CD4-positive, alpha-beta T cell treated with Interleukin-21 for 1 hour (primary cell): Measurements from ENCODE around the gene ULK3.
"Not testable (repeated sequence)": the region's sequence is repeated elsewhere in the genome, so short reads cannot be mapped to it uniquely, and the experiment has no call there.

ENCODE experiments used
- DNase-seq: peaks from one replicate; pipeline ENCODE4 v3.0.0-alpha.2; 2020

ULK3 gene, protein sequence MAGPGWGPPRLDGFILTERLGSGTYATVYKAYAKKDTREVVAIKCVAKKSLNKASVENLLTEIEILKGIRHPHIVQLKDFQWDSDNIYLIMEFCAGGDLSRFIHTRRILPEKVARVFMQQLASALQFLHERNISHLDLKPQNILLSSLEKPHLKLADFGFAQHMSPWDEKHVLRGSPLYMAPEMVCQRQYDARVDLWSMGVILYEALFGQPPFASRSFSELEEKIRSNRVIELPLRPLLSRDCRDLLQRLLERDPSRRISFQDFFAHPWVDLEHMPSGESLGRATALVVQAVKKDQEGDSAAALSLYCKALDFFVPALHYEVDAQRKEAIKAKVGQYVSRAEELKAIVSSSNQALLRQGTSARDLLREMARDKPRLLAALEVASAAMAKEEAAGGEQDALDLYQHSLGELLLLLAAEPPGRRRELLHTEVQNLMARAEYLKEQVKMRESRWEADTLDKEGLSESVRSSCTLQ

DNA sequence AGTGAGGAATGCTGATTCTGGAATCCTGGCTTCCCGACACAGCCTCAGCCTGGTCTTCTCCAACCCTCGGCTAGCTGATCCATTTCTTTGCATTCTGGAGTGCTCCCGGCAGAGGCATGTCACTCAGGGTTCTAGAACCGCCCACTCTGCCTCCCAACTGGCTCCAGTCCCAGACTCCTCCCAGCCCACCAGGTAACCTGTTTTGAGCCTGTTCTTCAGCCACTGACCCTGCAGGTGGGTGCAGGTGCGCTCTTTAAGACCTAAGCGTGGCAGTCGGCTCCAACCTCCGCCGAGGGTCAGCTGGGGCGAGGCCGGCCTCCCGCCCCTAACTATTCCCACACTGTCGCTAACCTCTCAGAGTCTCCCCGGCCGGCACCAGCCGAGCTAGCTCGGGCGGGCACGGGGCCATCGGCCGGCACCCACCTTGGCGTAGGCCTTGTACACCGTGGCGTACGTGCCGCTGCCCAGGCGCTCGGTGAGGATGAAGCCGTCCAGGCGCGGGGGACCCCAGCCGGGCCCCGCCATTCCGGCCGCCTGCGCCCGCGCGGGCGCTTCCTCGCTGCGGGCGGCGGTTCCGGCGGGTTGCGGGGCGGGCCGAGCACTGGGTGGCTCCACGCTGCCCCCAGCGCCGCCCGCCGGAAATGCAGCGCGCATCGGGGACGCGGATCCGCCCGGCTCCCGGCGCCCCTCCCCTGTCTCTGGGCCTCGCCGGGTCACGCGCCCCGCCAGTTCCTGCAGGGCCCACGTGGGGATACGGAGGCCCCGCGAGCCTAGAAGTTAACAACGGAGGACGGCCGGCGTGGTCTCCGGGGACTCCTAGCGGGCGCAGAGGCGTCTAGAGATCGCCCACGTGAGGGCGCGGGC lies at the start of gene ULK3:
TSS of gene ULK3 (minus strand) at position 576 of the 864 bp plus-strand sequence. CDS start at position 525, 51 bp downstream.
- peak; percentile 92 for DNase-seq

DNA sequence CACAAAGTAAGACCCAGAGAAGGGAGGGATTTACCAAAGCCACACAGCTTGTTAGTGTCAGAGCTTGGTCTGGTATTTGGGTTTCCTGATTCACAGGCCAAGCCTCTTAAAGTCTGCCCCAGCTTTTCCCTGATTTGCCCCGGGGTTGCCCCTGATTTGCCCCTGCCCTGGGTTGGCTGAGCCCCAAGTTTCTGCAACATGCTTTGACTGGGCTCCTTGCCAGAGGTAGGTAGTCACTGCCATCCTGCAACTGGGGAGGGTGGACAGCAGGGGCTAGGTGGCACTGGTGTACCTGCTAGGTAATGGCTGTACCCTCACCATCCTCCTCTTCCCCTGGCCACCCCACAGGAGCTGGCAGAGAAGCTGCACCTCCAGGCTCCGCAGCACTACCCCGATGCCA lies 49.4 kb upstream of the ULK3 start:
- DNase-seq: no peak

DNA sequence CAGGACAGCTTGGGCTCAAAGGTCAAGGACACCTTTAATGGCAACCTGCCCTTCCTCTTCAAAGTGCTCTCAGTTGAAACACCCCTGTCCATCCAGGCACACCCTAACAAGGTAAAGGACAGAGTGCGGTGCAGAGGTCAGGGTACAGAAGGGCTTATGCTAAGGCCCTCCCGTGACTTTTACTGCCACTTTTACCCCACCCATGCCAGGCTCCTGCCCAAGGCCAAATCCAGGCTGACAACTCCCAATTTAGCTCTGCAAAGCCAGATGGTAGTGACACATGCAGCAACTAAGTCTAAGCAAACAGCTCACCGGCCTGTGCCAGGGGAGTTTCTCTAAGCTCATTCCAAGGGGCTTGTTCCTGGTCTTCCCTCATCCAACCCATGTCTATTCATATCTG lies 48.5 kb upstream of the ULK3 start:
- DNase-seq: no peak

DNA sequence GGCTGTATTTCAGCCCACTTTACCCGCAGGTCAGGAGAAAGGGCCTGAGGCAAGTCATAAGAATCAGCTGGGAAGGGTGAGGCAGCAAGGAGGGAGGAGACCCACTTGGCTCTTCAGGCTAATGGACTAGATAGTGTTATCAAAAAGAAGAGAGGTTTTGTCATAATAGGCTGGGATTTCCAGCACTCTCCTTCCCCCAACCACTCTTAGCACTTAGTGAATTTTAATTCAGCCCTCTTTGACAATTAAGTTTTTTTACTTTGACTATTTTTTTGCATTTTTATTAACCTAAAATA lies 47.7 kb upstream of the ULK3 start:
- DNase-seq: no peak

DNA sequence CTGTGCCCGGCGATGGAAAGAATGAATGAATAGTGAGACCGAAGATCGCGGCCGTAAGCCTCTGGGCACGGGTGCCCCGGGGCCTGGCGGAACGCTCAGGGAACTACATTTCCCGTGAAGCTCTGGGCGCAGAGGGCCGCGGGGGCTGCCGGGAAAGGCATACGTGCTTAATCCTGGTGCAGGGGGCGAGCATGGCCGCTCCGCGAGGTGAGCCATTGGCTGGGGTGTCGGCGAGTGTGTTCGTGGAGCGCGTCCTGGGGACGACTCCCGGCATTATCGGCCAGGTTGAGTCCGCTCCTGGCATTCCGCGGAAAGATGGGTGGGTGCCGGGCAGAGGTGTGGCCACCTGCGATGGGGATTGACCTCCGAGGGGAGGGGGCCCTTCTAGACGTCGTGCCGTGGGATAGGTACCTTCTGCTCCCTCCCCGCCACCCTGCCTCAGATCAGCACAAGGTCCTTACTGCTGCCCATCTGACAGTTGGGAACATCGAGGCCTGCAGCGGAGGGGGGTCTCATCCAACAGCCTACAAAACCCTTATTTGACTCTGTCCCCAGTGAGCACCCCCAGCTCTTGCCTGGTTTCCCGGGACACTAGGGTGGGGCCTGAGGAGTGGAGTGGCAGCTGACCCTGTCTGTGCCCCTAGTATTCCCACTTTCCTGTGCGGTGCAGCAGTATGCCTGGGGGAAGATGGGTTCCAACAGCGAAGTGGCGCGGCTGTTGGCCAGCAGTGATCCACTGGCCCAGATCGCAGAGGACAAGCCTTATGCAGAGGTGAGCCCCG lies 47.1 kb upstream of the ULK3 start, which contains the start of gene MPI:
TSS of gene MPI (plus strand) at position 160 of the 782 bp plus-strand sequence. CDS start at position 192, 32 bp downstream.
- DNase-seq: peak; percentile 87

DNA sequence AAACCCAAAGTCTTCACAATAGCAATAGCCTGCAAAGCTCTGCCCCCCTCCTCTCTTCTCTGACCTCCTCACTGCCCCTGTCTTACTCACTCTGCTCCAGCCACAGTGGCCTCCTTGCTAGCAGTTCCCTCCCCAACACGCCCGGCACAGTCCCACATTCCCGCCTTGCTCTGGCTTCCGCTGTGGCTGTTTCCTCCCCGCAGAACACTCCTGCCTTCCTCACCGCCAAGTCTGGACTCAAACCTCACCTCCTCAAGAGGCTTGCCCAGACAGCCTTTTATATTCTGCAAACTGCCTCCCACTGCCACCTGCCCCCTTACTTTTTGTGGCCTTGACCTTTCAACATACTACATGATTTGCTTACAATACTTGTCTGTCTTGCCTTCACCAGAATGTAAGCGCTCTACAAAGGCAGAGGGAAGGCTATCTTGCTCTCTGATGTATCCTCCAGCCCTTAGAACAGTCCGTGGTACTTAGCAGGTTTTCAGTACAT lies 46.5 kb upstream of the ULK3 start:
- no peak for DNase-seq

DNA sequence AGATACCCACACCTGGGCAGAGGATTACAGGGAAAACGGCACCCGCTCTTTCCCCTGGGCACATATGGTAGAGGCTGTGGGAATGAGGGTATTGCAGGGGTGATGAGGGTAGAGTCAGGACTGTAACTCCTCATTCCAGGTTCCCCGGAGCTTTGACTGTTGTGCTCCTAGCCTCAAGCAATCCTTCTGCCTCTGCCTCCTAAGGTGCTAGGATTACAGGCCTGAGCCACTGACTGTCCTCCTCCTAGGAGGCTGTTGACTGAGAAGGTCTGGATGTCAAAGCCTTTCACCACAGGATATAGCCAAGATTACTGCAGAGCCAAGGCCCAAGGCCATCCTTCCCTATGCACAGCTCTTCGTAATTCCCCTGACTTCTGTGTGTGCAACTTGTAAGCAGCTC lies 45.8 kb upstream of the ULK3 start:
- no peak for DNase-seq

DNA sequence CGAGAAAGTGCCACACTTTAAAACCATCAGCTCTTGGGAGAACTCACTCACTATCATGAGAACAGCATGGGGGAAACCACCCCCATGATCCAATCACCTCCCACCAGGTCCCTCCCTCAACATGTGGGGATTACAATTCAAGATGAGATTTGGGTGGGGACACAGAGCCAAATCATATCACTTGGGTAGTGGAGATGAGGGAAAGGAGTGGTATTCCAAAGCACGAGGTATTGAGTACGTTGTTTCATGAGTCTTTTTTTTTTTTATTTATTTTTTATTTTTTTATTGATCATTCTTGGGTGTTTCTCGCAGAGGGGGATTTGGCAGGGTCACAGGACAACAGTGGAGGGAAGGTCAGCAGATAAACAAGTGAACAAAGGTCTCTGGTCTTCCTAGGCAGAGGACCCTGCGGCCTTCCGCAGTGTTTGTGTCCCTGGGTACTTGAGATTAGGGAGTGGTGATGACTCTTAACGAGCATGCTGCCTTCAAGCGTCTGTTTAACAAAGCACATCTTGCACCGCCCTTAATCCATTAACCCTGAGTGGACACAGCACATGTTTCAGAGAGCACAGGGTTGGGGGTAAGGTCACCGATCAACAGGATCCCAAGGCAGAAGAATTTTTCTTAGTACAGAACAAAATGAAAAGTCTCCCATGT lies 44.7 kb upstream of the ULK3 start:
- DNase-seq: not testable (repeated sequence)

DNA sequence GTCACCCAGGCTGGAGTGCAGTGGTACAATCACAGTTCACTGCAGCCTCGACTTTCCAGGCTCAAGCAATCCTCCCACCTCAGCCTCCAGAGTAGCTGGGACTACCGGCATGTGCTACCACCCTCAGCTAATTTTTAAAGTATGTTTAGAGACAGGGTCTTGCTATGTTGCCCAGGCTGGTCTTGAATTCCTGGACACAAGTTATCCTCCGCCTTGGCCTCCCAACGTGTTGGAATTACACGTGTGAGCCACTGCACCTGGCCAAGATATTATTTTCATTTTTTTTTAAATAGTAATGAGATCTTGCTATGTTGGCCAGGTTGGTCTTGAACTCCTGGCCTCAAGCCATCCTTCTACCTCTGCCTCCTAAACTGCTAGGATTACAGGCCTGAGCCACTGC lies 42.5 kb upstream of the ULK3 start:
- DNase-seq: no peak

DNA sequence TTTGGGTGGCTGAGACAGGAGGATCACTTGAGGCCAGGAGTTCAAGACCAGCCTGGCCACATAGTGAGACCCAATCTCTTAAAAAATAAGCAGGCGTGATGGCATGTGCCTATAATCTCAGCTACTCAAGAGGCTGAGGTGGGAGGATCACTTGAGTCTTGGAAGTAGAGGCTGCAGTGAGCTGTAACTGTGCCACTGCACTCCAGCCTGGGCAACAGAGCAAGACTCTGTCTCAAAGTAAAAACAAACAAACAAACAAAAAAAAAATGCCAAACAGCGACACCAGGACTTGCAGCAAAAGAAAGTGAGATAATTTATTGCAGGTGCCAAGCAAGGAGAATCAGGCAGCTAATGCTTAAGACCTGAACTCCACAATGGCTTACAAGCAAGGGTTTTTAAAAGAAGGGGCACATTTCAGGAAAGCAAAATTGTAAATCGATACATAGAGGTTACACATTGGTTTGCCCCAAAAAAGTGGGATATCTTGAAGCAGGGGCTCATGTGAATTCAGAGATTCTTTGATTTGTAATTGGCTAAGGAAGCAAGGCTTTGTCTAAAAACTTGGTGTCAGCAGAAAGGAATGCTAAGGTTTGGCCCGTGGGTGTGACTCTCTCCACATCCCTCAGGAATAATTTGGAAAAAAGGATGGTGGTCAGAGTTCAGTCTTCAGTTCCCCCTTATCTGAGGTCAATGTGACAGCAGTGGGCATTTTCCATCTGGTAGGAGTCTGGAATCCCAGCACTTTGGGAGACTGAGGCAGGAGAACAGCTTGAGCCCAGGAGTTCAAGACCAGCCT lies 41.7 kb upstream of the ULK3 start:
- no peak for DNase-seq

DNA sequence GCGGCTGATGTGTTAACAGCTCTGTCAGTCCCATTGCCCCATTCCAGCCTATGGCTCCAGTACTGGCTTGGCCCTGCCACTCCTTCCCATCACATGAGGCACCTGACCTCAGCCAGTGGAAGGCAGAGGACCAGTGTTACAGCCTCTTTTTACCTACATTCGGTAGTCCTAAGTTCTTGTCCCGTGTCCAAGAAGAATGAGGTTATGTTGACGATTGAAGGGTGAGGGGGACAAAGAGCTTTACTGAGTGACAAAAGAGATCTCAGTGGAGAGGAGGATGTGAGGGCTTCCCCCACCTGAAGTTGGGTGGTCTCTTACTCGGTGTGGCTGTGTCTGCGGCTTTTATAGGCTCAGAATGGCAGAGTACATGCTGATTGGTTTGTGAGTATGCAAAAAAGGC lies 39.6 kb upstream of the ULK3 start:
- DNase-seq: no peak

DNA sequence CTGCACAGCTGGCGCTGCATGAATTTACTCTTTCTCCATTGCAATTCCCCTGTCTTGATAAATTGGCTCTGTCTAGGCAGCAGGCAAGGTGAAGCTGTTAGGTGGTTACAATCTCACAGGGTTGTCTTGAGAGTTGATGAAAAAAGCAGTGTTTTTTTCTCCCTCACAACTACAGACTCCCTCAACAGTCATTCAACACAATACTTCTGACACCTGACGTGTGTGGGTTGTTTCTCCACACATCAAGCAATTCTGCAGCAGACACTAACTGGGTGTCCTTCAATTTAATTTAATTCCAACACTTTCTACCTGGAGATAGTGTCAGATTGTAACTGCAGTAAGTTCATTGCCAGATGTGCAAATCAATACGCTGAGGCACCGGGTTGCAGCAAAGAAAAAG lies 35.3 kb upstream of the ULK3 start:
- DNase-seq: no peak

DNA sequence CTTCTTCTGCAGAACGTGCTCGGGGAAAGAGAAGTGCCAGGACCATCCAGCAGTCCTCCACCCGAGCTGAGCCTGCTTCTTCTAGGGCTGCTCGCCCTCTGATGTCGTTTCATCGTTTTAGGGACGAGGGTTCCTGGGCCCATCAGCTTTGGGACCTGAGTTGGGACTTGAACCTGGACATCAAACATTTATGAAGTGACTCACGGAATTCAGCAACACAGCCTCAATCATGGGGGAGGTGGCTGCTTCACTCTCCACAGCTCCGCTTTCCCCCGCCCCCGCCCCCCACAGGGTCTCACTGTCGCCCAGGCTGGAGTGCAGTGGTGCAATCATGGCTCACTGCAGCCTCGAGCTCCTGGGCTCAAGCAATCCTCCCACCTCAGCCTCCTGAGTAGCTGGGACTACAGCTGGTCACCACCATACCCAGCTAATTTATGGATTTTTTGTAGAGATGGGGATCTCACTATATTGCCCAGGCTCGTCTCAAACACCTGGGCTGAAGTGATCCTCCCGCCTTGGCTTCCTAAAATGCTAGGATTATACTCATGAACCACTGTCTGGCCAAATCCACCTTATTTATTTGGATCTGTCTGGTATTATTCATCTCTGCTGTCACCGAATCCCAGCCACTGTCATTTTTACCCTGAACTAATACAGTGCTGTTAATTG lies 30.9 kb upstream of the ULK3 start:
- peak; percentile 30 for DNase-seq

DNA sequence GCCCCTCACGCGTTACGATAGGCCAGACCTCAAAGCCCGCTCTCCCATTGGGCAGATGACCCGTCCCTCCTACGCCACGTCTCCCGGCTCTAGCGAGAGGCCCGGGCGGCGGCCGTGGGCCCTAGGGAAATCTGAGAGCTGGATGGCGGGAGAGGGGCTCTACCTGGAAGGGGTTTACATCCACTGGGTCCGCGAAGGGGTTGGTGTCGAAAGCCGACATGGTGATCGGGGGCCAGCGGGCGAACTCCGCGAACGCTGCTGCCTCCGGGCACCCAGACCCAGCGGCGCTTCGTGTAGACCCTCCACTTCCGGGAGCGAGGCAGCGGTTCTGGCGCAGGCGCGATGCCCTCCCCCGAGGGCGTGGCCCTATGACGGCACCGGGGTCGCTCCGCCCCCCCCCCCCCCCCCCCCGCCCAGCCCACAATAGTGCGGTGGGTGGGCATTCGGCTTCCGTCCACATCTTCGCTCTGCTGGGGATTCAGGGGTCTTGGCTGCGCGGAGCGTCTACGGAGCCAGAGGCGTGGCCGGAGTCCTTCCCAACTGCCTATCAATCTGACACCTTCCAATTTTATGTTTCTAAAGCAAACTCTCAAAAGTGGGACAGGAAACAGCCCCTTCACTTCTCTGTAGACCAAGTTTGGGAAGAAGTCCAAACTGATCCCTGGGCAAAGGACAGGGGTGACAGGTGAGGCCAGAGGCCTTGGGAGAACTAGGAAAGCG lies 30.2 kb upstream of the ULK3 start, which contains the start of gene SCAMP2:
TSS of gene SCAMP2 (minus strand) at position 330 of the 720 bp plus-strand sequence. CDS start at position 220, 110 bp downstream.
- peak; percentile 92 for DNase-seq

DNA sequence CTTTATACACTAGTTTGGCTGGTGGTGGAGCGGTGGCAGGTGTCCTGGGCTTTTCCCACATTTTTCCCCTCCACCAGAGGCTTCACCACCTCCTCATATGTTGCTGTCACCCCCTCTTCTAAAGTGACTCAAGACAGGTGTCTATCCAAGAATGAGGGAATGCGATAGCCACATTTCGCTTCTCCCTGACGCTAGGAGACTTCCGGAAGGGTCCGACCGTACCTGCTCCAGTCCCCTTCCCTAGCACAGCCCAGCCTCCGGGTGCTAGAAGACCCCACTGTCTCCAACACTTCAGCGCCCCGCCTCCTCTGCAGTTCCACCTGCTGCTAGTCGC lies 29.7 kb upstream of the ULK3 start:
- no peak for DNase-seq

DNA sequence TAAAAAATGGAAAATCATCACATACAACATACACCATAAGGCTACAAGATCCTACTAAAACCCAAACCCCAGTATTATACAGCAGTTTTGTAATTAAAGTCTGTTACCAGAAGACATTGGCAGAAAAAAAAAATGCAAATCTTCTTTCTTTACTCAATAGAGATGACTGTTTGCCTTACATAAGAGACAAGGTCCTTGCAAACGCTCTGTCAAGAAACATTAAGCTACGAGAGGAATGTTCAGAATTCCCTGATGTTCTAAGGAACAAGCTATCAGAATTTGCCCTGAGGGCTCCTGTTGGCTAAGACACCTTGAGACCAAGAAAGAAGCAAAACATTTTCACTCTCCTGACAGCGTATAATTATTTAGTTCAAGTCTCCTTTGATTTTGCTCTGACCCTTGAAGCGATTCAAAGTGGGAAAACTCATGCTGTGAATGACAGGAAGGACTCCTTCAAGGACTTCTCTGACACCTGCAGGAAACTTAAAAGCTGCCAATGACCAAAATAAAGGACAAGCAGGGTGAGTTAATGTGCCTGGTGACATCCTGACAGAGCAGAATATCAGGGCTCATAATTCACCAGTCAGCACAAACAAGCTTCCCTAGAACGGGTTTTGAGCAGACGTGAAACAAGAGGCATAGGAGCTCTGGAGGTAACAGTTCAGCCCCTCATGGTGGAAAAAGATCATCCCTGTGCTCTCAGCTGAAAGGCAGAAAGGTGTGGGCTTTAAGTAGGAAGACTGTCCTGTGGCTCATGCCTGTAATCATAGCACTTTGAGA lies 27.7 kb upstream of the ULK3 start:
- DNase-seq: no peak

DNA sequence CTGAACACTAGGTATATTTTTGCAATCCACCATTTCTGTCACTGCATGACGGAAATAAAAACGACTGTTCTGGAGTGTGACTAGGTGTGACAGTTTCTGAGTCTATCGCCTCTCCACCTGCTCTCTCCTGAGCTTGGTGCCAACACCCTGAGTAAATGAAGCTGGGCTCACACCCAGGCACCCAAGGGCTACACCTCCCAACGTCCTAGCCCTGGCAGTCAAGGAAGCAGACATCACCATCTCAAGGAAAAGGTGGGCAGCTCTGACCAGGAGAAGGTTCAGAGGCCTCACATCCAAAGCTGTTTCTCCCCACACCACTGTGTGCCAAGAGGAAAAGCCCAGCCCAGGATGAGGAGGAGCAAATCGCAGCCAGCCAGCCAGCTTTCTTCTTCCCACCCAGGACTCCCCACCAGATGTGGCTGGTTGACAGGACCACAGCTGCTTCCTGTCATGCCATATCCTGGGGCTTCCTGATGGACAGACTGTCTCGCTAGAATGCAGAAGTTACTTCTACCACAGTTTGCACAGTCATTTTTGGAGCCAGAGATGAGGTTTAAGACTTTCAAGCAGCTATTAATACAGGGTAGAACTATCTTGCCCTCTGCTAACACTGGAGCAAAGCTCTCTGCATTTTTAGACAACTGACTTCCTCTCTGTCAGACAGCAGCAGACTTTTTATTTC lies 26.9 kb upstream of the ULK3 start:
- peak; percentile 47 for DNase-seq

DNA sequence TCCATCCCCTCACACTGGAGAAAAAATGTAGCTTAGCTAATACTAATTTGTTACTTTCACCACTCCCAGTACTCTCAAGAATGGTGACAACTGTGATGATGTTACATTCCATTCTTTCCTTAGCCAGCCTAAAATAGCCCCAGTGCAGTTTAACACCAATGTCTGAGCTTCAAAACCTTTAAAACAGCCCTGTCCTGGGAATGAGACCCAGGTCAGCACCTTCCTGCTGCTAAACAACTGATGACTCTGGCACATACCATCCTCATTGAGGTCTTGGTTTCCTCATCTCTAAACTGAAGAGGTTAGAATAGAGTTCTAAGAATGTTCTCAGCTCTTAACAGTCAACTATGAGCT lies 26.4 kb upstream of the ULK3 start:
- DNase-seq: no peak

DNA sequence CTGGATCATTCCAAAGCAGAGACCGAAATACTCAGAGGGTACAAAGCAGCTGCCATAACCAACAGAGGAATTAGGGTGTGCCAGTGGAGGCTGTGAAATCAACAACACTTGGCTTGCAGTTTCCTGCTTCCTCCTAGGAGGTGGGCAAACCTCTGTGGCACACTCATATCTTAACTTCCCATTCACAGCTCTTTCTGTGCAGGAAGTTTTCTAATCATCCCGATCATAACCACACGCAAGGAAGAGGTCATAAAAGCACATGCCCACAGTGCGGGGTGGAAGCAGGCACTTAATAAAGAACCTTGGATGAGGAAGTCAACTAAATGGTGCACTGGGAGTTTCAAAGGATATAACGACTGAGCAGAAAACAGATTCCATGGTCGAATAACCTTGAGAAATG lies 25.1 kb upstream of the ULK3 start:
- DNase-seq: peak; percentile 27
